Liver (tissue), 3 donors: Measurements from ENCODE around the gene WIPF2.

Experiments used
- JUND ChIP-seq, 2 donors: IDR thresholded peaks; 2 replicates each; pipeline ENCODE4 v1.6.1; 2016; ENCODE audit warnings: antibody characterized with exemption in 2 of 2
- TF ChIP-seq, protein P1 (sequence below): fragments of 150-350 bp; IDR thresholded peaks from 2 replicates; pipeline ENCODE4 v1.5.1; 2017; ENCODE audit warnings: improper control_type of control experiment, low read depth, low read length; ENCODE audit not compliant: missing input control
- TF ChIP-seq, protein P2 (sequence below): IDR thresholded peaks from 2 replicates; pipeline ENCODE4 v1.6.1; 2016; ENCODE audit warnings: antibody characterized with exemption
- donor health status: healthy.
- donor health status: healthy.

DNA sequence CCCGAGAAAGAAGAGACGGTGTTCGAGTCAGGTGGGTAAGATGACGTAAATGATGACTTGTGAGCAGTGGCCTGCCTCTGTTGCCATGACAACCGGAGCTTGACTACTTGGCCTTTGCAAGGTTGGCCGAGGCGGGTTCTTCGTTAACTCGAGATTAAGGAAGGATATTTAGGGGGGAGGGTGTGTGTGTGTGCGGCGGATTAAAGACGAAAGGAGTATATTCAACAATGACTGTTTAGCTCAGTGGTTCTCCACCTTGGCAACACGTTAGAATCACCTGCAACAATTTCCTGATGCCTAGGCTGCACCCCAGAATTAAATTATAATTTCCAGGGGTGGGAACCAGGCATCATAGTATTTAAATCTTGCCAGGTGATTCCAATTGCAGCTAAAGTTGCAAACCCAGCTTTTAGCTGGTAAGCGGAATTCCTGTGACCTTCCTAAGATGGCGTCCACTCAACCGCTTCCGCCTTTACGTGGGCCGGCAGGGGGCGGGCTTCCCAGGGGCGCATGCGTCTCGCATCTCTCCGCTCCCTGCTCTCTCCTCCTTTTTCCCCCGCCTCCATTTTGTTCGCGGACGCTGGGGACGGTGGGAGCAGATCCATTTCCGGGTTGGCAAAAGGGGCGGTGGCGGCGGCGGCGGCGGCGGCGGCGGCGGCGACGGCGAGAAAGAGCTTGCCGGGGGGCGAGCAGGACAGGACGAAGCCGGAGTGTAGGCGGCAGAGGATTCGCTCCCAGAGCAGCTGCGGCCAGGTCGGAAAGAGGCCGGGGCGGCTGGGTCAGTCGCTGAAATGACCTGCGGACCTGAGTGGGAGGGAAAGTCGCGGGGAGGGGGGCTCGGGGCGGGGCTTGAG is at the start of gene WIPF2:
- TF ChIP-seq, protein P1, sequence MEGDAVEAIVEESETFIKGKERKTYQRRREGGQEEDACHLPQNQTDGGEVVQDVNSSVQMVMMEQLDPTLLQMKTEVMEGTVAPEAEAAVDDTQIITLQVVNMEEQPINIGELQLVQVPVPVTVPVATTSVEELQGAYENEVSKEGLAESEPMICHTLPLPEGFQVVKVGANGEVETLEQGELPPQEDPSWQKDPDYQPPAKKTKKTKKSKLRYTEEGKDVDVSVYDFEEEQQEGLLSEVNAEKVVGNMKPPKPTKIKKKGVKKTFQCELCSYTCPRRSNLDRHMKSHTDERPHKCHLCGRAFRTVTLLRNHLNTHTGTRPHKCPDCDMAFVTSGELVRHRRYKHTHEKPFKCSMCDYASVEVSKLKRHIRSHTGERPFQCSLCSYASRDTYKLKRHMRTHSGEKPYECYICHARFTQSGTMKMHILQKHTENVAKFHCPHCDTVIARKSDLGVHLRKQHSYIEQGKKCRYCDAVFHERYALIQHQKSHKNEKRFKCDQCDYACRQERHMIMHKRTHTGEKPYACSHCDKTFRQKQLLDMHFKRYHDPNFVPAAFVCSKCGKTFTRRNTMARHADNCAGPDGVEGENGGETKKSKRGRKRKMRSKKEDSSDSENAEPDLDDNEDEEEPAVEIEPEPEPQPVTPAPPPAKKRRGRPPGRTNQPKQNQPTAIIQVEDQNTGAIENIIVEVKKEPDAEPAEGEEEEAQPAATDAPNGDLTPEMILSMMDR: peak; percentile 82
- no peak for TF ChIP-seq JUND (IDR thresholded peaks at IDR 0.05)
- TF ChIP-seq, protein P2, sequence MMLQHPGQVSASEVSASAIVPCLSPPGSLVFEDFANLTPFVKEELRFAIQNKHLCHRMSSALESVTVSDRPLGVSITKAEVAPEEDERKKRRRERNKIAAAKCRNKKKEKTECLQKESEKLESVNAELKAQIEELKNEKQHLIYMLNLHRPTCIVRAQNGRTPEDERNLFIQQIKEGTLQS: no peak
